Middle frontal gyrus (tissue), 1 donor: Measurements from ENCODE around the gene ABLIM1.
A peak's percentile ranks its signal among the peaks of the same experiment; 100 is the strongest.

Experiments used
- DNase-seq: peaks from one replicate; pipeline ENCODE4 v3.0.0-alpha.2; 2015; ENCODE audit warnings: low spot score; ENCODE audit errors: extremely low spot score

ABLIM1 gene

GRCh38 chr10:114624422-114624821, 33.7 kb downstream of the ABLIM1 start:
- DNase-seq: no peak

DNA sequence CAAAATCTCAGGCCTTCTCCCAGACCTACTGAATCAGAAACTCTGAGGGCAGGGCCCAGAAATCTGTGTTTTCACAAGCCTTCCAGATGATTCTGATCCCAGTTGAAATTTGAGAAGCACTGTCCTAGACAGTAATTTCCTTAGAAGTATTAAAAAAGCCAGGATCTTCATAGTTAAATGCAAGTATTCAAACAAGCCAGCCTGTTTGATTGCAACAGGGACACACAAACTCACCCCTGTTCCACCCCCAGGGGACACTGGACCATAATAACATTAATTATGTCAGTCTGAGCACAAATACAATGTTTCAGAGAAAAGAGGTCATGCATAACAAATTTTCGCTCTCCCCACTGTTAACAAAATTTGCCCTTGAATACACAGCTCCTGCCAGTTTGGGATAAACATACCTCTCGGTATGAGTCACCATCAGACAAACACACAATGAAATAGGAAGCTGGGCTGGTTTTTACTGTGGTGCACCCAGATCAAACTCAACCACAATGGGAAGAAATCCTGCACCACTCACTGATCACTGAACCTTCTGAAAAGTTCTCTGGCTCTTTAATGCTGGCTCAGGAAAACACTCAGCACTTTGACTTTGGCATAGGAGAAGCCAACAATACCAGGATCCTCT, 34.3 kb downstream of the ABLIM1 start:
- no peak for DNase-seq

GRCh38 chr10:114623155-114623554, 34.9 kb downstream of the ABLIM1 start:
- DNase-seq: no peak

DNA sequence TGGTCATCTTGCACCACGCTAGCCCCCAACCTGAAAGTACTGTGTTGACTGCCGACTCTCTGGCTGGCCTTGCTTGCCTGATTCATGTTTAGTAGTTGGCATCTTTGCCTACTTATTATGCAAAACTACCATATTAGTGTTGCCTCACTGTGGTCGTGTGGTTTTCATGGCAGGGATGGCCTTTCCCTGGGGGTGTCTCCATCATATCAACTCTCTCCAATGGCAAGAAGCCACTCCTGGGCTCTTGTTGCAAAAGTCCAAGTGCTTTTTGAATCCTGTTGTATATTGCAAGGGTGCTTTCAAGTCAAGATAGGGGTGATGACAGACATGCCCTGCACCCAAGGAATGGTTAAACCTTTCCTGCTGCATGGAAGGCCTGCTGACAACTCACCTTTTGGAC, 39.4 kb downstream of the ABLIM1 start:
- no peak for DNase-seq

- no peak for DNase-seq
These were observed 41.6 kb downstream of the ABLIM1 start for GRCh38 chr10:114616516-114616915.

DNA sequence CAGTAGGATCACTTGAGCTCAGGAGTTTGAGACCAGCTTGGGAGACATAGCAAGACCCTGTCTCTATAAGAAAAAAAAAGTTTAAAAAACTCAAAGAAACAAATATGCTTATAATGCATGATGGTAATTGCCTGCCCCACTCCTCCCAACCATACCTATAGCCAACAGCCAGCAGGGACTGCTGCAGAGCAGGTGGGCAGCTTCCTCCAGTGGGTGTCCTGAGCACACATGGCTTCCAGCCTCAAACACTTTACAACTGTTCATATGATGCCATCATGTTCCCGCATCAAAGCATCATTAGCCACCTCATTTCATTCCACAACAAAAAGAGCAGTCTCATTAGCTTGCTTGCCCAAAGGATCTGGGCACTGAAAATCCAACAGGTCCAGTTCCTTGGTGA, 42.0 kb downstream of the ABLIM1 start:
- DNase-seq: no peak

GRCh38 chr10:114615600-114616007, 42.5 kb downstream of the ABLIM1 start:
- no peak for DNase-seq

DNA sequence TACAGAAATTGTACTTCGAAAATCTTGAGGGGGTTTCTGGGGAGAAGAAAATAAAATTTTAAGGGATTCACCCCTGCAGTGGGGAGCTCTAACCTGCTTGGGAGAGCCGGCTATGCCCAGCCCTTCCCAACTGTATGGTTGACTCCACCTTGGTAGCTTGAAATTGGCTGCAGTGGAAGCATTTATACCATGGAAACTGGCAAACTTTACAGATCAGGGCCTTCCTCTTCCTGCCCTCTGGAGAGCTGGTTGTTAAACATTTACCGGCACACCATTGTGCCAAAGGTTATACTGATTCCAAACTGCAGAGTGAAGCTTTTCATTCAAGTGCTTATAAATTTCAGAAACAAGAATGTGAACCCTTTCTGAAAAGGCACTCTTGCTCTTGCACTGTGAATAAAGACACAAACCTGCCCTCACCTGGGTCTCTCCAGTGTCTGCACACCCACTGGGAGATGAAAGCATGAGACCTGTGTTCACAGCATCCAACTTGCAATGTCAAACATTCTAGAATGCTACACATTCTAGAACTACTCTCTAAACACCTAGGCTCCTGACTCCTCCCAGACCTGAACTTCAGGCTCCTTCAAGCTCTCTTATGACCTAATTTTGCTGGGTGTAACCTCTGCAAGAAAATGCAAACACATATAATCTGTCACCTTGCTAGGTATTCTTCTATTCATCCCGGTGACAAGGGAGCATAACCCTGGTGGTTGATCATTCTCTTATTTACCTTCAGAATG, 44.7 kb downstream of the ABLIM1 start:
- no peak for DNase-seq

- no peak for DNase-seq
These were observed 46.5 kb downstream of the ABLIM1 start for GRCh38 chr10:114611617-114612016.

GRCh38 chr10:114609518-114610426, 48.3 kb downstream of the ABLIM1 start:
- DNase-seq: no peak

DNA sequence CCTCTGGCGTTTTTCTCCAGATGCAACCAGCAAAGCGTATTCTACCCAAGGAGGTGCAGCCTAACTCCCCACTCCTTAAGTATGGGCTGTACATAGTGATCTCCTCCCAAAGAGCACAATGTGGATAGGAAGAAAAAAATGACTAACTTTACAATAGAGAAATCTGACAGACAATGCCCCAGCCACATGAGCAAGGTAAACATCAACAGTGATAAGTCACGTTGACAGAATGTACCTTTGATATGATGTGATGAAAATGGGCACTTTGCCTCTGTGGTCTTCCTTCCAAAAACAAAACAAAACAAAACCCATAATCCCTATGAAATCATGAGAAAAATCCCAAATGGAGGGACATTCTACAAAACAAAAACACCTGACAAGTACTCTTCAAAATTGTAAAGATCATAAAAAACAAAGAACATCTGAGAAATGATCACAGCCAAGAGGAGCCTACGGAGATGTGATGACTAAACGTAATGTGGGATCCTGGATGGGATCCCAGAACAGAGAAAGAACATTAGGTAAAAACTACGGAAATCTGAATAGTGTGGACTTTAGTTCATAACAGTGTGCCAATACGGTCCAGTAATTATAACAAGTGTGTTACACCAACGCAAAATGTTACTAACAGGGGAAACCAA, 50.6 kb downstream of the ABLIM1 start:
- peak; percentile 44 for DNase-seq

GRCh38 chr10:114605155-114605797, 52.8 kb downstream of the ABLIM1 start:
- DNase-seq: no peak

DNA sequence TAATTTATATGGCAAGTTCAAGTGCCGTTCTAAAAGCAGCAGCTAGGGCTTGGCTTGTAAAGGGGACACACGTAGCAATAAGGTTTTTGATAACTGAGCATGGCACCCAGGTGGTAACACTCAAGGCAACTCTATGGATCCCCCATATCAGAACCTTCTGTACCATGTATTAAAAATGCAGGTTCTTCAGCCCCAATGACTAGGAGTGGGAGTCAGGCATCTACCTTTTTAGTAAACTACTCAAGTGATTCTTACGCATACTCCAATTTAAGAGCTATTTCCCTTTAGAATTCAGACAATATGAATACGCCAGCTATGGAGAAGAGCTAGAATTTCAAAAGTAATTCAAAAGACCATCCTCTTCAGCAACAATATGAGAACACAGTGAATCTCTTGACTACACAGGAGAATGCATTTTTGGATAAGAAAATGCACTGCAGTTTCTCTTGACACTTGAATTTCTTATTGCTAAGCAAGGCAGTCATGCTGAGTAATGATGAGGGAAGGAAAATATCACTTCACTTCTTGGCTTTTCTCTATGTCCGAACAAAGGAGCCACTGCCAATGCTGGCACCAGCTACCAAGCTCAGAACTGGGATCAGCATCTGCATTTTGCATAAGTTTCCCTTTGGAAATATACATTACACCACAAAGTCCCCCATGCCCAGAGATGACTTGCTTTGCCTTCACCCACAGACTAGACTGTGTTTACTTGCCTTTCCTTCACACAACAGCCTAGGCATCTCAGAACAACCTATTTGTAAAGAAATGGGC, 53.5 kb downstream of the ABLIM1 start:
- DNase-seq: peak; percentile 22

GRCh38 chr10:114603948-114604347, 54.1 kb downstream of the ABLIM1 start:
- no peak for DNase-seq

DNA sequence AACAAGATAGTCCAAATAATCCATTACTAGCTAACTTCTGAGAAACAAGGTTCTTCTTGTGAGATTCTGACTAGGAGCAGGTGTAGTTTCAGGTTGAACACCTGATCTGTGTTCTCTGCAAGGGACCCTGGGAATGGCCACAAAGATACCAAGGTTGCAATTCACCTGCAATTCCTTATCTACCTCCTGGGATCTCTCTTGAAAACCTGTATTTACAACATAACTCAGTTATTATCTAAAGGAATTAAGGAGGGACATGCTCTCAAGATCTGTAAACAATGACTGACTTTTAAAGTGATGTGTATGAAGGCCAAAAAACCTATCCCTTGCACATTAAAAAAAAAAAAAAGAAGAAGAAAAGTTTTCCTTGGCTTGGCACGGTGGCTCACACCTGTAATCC, 54.8 kb downstream of the ABLIM1 start:
- DNase-seq: no peak

- DNase-seq: no peak
These were observed 58.0 kb downstream of the ABLIM1 start for GRCh38 chr10:114600057-114600456.

DNA sequence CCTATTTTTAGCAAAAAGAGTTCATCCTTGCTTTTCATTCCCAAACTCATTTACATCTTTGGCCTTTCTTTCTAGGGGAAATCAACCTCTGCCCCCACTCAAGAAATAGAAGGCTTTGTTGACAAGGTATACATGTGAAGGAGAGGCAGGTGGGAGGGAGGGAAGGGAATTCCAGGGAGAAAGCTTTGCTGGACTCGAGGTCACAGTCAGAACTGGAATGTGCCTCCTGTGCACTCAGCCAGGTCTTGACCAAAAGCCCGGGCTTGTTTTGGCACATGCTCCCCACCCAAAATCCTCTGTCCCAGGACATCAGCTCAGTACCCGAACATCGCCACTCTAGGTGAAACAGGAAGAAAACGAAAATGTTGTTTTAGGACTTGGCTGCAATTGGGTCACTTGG, 61.3 kb downstream of the ABLIM1 start:
- no peak for DNase-seq

DNA sequence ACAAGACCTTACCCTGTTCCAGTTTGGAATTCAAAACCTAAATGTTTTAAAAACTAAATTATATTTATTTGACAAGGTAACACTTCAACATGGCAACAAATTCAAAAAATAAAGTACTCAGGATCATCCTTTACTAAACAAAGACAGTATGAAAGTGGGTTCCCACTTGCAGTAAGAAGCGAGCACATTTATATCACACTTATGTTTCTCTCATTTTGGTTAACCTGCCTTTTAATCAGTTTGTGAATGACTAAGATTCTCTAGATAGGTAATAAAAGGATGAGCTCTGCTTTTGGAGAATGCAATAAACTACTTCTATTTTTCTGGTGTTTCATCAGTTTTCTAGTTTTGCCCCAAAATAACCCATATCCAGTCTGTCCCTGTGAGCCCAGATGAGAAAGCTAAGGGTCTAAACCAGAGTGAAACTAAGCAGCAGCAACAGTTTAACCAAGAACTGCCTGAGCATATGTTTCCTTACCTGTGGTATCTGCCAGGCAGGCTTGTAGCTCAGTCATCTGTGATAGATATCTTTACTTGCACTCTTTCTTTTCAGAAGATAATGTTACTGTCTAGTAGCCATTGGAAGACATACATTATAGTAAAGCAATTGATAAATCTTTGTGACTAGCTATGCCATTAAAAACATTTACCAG, 64.1 kb downstream of the ABLIM1 start:
- no peak for DNase-seq

GRCh38 chr10:114593240-114593792, 64.8 kb downstream of the ABLIM1 start:
- DNase-seq: no peak
